Measurements from ENCODE around the gene MUC5AC.

DNA sequence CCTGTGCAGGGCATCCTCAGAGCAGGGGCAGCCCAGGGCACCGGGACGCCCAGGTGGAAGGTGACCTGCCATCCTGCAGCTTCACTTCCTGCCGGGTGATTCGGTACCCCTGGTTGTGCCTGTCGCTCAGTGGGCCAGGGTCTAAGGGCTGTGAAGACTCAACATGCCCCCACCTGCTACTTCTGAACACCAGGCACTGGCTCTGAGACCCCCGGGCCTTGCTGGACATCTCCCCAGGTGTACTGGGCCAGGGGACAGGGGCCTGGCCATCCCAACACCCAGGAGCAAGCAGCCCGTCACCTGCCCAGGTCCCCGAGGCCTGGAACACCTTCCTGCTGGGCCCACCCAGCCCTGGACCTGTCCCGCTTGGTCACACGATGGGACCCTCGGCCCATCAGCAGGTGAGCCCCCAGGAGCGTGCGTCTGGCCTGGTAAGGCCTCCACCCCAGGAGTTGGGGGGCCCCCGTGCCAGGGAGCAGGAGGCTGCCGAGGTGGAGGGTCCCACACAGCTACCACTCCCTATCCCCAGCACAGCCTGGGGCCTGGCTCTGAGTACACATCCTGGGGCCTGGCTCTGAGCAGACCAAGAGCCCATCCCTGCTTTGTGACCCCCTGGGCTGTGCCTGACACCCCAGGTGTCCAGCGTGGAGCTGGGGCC, 61.2 kb downstream of the MUC5AC start:
- no peak for TF ChIP-seq CTCF (IDR thresholded peaks at IDR 0.05 in 4 of 5, conservative IDR thresholded peaks at IDR 0.05 in 1 of 5)
- TF ChIP-seq POLR2A (IDR thresholded peaks at IDR 0.05) = no peak

Data from gastrocnemius medialis (tissue), 4 donors.